HepG2 (cell line): ENCODE data around the gene MAN1C1. TPM values are rescaled to one million over a fixed set of nuclear protein-coding genes. Genes with fewer than 3 reads are reported as not detected.

ENCODE experiments used
- ATAC-seq: fragments of 200-7000 bp; cut with Tn5 transposase; 3 replicates; pipeline ENCODE4 v1.9.1; 2020; ENCODE audit warnings: mild to moderate bottlenecking, moderate library complexity
- BruUV-seq: library from RNA; stranded (reverse); fragments of 400-500 nt; replicated peaks from 2 replicates; lab custom pipeline; 2021; lab: Mats Ljungman, UMichigan
- CTCF ChIA-PET: fragments of 300-600 bp; formaldehyde crosslinking; extraction: SDS; loops from one replicate; lab custom pipeline; 2021; ENCODE audit warnings: low total read pairs, inconsistent platforms, low intra/inter-chr PET ratio; lab: Yijun Ruan, JAX
- POLR2A ChIA-PET: fragments of 350-600 bp; sonication (Branson Sonifier 250); formaldehyde crosslinking; loops from one replicate; lab custom pipeline; 2020; ENCODE audit warnings: antibody characterized with exemption, inconsistent platforms; lab: Yijun Ruan, JAX
- DNase-seq: peaks from one replicate; pipeline ENCODE4 v3.0.0-alpha.2; 2015; ENCODE audit warnings: low spot score
- FAIRE-seq: peaks from 3 replicates; lab custom pipeline; 2011; peaks lifted over from hg19 to GRCh38; lab: Jason Lieb, UNC
- H2AFZ ChIP-seq: one replicate; pipeline ENCODE4 v1.6.1; 2011; ENCODE audit warnings: low read length, inconsistent platforms
- H3K27ac ChIP-seq: fragments of 300-600 bp; 3 replicates; pipeline ENCODE4 v1.8.0; 2011; ENCODE audit warnings: mixed run types, mild to moderate bottlenecking, mixed read lengths, low read length, inconsistent platforms; ENCODE audit not compliant: insufficient read depth; ENCODE audit errors: extremely low read length
- H3K27me3 ChIP-seq, 2 experiments: fragments of 200-600 bp in 1 of 2; 2 replicates in 1 of 2; 3 replicates in 1 of 2; pipeline versions ENCODE4 v1.6.0 to v1.8.0; 2011; ENCODE audit warnings: low read length in 2 of 2, mild to moderate bottlenecking in 2 of 2, moderate library complexity in 2 of 2, inconsistent platforms in 1 of 2; ENCODE audit not compliant: insufficient read depth in 2 of 2, control insufficient read depth in 1 of 2
- H3K36me3 ChIP-seq, 2 experiments: fragments of 200-600 bp in 1 of 2; replicated peaks in 1 of 2; 2 replicates in 1 of 2; 3 replicates in 1 of 2; pipeline versions ENCODE4 v1.5.1 to v1.8.0; 2011; ENCODE audit warnings: low read length in 2 of 2, inconsistent platforms in 1 of 2; ENCODE audit not compliant: insufficient read depth in 2 of 2, control insufficient read depth in 1 of 2
- H3K4me1 ChIP-seq: 2 replicates; pipeline ENCODE4 v1.5.1; 2012; ENCODE audit warnings: low read length, inconsistent platforms; ENCODE audit not compliant: insufficient read depth
- H3K4me2 ChIP-seq: 2 replicates; pipeline ENCODE4 v1.6.0; 2011; ENCODE audit warnings: low read depth, low read length, inconsistent platforms
- H3K4me3 ChIP-seq, 3 experiments: fragments of 200-600 bp in 1 of 3; sonication (generic), shearing (Covaris generic) in 1 of 3; replicated peaks in 1 of 3; 2 replicates each; pipeline ENCODE4 v1.5.1; 2011 to 2016; ENCODE audit warnings: low read length in 3 of 3, inconsistent platforms in 2 of 3, low read depth in 2 of 3, mild to moderate bottlenecking in 2 of 3, control low read depth in 1 of 3, mixed read lengths in 1 of 3; ENCODE audit not compliant: insufficient read depth in 1 of 3
- H3K79me2 ChIP-seq: one replicate; pipeline ENCODE4 v1.6.1; 2011; ENCODE audit warnings: low read length, inconsistent platforms; ENCODE audit not compliant: insufficient read depth
- H3K9ac ChIP-seq: 2 replicates; pipeline ENCODE4 v1.6.0; 2011; ENCODE audit warnings: mild to moderate bottlenecking, low read depth, low read length, inconsistent platforms; ENCODE audit not compliant: insufficient read depth
- H3K9me3 ChIP-seq: 2 replicates; pipeline ENCODE4 v1.5.1; 2012; ENCODE audit warnings: mild to moderate bottlenecking, low read length
- H4K20me1 ChIP-seq: 2 replicates; pipeline ENCODE4 v1.6.0; 2011; ENCODE audit warnings: inconsistent platforms, mild to moderate bottlenecking, low read length, moderate library complexity; ENCODE audit not compliant: insufficient read depth
- HOXA9 ChIP-seq: sonication (generic); formaldehyde crosslinking; IDR thresholded peaks from 2 replicates; pipeline ENCODE4 v1.8.1; 2022; ENCODE audit warnings: missing genetic modification reagents, mild to moderate bottlenecking, moderate library complexity, borderline replicate concordance
- MBD4 ChIP-seq: IDR thresholded peaks from 2 replicates; pipeline ENCODE4 v1.6.1; 2012; ENCODE audit warnings: low read length, inconsistent platforms, borderline replicate concordance
- PHF20 ChIP-seq: sonication (generic); formaldehyde crosslinking; IDR thresholded peaks from 2 replicates; pipeline ENCODE4 v1.5.0; 2020; ENCODE audit warnings: mild to moderate bottlenecking, missing genetic modification reagents
- STAG1 ChIP-seq: sonication (generic); formaldehyde crosslinking; IDR thresholded peaks from 2 replicates; pipeline ENCODE4 v1.4.0; 2020; ENCODE audit warnings: missing genetic modification reagents
- TRIM24 ChIP-seq: sonication (generic); formaldehyde crosslinking; IDR thresholded peaks from 2 replicates; pipeline ENCODE4 v1.8.0; 2022; ENCODE audit warnings: mild to moderate bottlenecking, missing genetic modification reagents
- ZBTB7B ChIP-seq: sonication (generic); formaldehyde crosslinking; IDR thresholded peaks from 2 replicates; pipeline ENCODE4 v1.4.0; 2020; ENCODE audit warnings: missing genetic modification reagents
- ZNF333 ChIP-seq: sonication (generic); formaldehyde crosslinking; IDR thresholded peaks from 2 replicates; pipeline ENCODE4 v1.4.0; 2020; ENCODE audit warnings: mild to moderate bottlenecking, missing genetic modification reagents, borderline replicate concordance
- WGBS: methylation state at CpG from one replicate; pipeline ENCODE4 v1.1.6; 2017; ENCODE audit warnings: low lambda C conversion rate; 5-methylcytosine and 5-hydroxymethylcytosine counted together
- in situ Hi-C: cut with HindIII; loops from 2 replicates; pipeline ENCODE4 v1.10.0; 2017; ENCODE audit warnings: low pct_unique_long_range_greater_than_20kb; ENCODE audit not compliant: extremely low pct_ligation_motif_present
- intact Hi-C: fragments of 100-400 bp; cut with micrococcal nuclease; formaldehyde crosslinking; loops from one replicate; pipeline ENCODE4 v1.10.0; 2022; ENCODE audit not compliant: unreplicated experiment
- polyA plus RNA-seq, 8 experiments: library from polyadenylated mRNA; depleted of rRNA in 3 of 8; stranded (reverse) in 7 of 8; unstranded in 1 of 8; fragments of >200 nt; fragmentation: Illumina TruSeq in 4 of 8; extraction: Trizol in 4 of 8; gene quantifications; 2 replicates each; pipeline versions ENCODE4 v1.2.1 to v1.2.3, GENCODE V29; 2011 to 2016; ENCODE audit warnings: low read depth in 4 of 8, missing spikeins in 1 of 8, mixed read lengths in 1 of 8; ENCODE audit not compliant: insufficient read depth in 1 of 8
- total RNA-seq, 5 experiments: library from RNA; depleted of rRNA; stranded (reverse); fragments of >200 nt; fragmentation: Illumina TruSeq; extraction: Trizol; gene quantifications; 2 replicates each; pipeline ENCODE4 v1.2.3, GENCODE V29; 2016; ENCODE audit warnings: low read depth in 1 of 5
- TF ChIP-seq, protein P1 (sequence below), 2 experiments: IDR thresholded peaks; 2 replicates each; pipeline ENCODE4 v1.6.1; 2011 to 2012; ENCODE audit warnings: low read length in 2 of 2, borderline replicate concordance in 1 of 2, low read depth in 1 of 2, mild to moderate bottlenecking in 1 of 2, moderate library complexity in 1 of 2
- TF ChIP-seq, protein P2 (sequence below): sonication (generic); formaldehyde crosslinking; IDR thresholded peaks from 2 replicates; pipeline ENCODE4 v1.5.0; 2020; ENCODE audit warnings: mild to moderate bottlenecking, missing genetic modification reagents, moderate library complexity

Gene MAN1C1
- total and polyA plus RNA-seq, 2 of the 13 experiments (the other 11 are each of a cell fraction or from before 2014, with no cell fraction given), result 0.18 to 0.49 TPM

- Histone ChIP-seq H2AFZ (no peak overlapping the region), H4K20me1 (no peaks in the 10 kb centered on the region), H3K27me3 (peaks cover 10 to 78% of the 10 kb centered on the region in 2 experiments), H3K79me2 (no peaks in the 10 kb centered on the region), H3K4me1 (no peaks in the 10 kb centered on the region), H3K27ac (no peak overlapping the region), H3K9me3 (no peaks in the 10 kb centered on the region), H3K4me3 (no peak overlapping the region), H3K36me3 (no peaks in the 10 kb centered on the region), H3K9ac (no peak overlapping the region), H3K4me2 (no peak overlapping the region)
- intact Hi-C loops (loop anchor here (5.0 kb wide), 1 partner anchor 43 kb away; no protein-coding TSS in a partner anchor), in situ Hi-C loops (loop anchor here (5.0 kb wide), 1 partner anchor 43 kb away; no protein-coding TSS in a partner anchor)
- 49% methylated on average over 12 of the region's 17 CpGs for WGBS
- TF ChIP-seq, protein P1, sequence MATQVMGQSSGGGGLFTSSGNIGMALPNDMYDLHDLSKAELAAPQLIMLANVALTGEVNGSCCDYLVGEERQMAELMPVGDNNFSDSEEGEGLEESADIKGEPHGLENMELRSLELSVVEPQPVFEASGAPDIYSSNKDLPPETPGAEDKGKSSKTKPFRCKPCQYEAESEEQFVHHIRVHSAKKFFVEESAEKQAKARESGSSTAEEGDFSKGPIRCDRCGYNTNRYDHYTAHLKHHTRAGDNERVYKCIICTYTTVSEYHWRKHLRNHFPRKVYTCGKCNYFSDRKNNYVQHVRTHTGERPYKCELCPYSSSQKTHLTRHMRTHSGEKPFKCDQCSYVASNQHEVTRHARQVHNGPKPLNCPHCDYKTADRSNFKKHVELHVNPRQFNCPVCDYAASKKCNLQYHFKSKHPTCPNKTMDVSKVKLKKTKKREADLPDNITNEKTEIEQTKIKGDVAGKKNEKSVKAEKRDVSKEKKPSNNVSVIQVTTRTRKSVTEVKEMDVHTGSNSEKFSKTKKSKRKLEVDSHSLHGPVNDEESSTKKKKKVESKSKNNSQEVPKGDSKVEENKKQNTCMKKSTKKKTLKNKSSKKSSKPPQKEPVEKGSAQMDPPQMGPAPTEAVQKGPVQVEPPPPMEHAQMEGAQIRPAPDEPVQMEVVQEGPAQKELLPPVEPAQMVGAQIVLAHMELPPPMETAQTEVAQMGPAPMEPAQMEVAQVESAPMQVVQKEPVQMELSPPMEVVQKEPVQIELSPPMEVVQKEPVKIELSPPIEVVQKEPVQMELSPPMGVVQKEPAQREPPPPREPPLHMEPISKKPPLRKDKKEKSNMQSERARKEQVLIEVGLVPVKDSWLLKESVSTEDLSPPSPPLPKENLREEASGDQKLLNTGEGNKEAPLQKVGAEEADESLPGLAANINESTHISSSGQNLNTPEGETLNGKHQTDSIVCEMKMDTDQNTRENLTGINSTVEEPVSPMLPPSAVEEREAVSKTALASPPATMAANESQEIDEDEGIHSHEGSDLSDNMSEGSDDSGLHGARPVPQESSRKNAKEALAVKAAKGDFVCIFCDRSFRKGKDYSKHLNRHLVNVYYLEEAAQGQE (IDR thresholded peaks at IDR 0.05; ENCODE audit: borderline replicate concordance in 1 of 2, low read depth in 1 of 2, low read length in 2 of 2), result no peak
- TF ChIP-seq MBD4 (no peak), HOXA9 (CRISPR knock-in tag) (no peak), ZNF333 (CRISPR knock-in tag) (no peak), PHF20 (CRISPR knock-in tag) (no peak), STAG1 (CRISPR knock-in tag) (peak; percentile 54), ZBTB7B (CRISPR knock-in tag) (no peak), TRIM24 (CRISPR knock-in tag) (no peak)
- TF ChIP-seq, protein P2, sequence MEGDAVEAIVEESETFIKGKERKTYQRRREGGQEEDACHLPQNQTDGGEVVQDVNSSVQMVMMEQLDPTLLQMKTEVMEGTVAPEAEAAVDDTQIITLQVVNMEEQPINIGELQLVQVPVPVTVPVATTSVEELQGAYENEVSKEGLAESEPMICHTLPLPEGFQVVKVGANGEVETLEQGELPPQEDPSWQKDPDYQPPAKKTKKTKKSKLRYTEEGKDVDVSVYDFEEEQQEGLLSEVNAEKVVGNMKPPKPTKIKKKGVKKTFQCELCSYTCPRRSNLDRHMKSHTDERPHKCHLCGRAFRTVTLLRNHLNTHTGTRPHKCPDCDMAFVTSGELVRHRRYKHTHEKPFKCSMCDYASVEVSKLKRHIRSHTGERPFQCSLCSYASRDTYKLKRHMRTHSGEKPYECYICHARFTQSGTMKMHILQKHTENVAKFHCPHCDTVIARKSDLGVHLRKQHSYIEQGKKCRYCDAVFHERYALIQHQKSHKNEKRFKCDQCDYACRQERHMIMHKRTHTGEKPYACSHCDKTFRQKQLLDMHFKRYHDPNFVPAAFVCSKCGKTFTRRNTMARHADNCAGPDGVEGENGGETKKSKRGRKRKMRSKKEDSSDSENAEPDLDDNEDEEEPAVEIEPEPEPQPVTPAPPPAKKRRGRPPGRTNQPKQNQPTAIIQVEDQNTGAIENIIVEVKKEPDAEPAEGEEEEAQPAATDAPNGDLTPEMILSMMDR (CRISPR knock-in tag), result peak; percentile 50
- ChIA-PET POLR2A (no interaction called here), CTCF (interaction anchor here (0.8 kb wide), 1 partner anchor 42 kb away, joined by 3 read pairs; no protein-coding TSS in a partner anchor)
- no TSS peak for BruUV-seq
- FAIRE-seq (no peak), ATAC-seq (peak; percentile 52; the same call in 2 of the 3 replicates), DNase-seq (no peak)
These were observed 138.0 kb downstream of the MAN1C1 start for GRCh38 chr1:25754470-25755181.
